HG02763 (cell line): ENCODE measurements around the gene CDK11B.
"Not testable (repeated sequence)": the region's sequence is repeated elsewhere in the genome, so short reads cannot be mapped to it uniquely, and the experiment has no call there.

Experiments used
- ATAC-seq: cut with Tn5 transposase; IDR thresholded peaks from one replicate; pipeline ENCODE4 v1.9.1; 2021; ENCODE audit warnings: mild to moderate bottlenecking, moderate library complexity; ENCODE audit not compliant: unreplicated experiment

CDK11B gene

DNA sequence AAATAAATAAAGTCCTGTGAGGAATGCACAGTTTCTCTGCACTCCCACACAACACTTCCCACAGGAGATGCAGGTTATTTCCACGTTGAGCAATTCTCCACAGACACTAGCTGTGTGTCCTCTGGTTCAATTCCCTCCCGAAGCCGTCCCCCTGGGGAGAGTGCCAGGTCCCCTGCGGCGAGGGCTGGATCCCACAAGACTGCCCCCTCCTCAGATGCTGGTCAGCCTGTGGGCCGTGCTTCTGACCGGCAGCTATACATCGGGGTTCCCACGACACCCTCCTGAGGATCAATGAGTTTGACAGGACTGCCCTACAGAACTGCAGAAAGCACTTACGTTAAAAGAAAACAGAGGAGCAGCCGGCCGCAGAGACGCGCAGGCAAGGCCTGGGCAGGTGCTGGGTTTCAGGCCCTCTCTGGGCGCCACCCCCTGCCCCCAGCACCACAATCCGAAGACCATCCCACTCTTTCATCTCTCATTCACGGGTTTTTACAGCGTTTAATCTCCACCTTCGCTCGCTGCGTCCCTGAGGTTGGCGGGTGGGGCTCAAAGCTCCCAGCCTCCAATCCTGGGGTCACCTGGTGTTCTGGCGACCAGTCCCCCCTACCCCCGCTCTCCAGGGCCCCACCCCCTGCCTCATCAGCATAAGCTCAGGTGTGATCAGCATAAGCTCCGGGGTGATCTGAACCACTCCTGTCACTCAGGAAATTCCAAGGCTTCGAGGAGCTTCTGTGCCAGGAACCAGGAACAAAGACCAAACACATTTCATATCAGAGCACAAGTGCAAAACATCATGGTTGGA lies 24.5 kb upstream of the CDK11B start:
- ATAC-seq: no peak

DNA sequence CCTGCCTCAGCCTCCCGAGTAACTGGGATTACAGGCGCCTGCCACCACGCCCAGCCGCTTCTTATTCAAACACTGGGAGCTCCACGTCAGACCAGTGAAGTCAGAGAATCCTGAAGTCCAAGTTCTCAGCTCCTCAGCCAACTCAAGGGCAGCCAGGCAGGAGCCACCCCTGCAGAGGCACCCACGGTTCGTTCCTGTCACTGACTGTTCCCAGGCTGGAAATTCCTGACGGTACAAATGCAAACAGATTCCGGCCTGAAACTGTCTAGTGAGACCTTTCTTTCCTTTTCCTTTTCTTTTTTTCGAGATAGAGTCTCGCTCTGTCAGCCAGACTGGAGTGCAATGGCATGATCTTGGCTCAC lies 22.1 kb upstream of the CDK11B start:
- ATAC-seq: no peak

DNA sequence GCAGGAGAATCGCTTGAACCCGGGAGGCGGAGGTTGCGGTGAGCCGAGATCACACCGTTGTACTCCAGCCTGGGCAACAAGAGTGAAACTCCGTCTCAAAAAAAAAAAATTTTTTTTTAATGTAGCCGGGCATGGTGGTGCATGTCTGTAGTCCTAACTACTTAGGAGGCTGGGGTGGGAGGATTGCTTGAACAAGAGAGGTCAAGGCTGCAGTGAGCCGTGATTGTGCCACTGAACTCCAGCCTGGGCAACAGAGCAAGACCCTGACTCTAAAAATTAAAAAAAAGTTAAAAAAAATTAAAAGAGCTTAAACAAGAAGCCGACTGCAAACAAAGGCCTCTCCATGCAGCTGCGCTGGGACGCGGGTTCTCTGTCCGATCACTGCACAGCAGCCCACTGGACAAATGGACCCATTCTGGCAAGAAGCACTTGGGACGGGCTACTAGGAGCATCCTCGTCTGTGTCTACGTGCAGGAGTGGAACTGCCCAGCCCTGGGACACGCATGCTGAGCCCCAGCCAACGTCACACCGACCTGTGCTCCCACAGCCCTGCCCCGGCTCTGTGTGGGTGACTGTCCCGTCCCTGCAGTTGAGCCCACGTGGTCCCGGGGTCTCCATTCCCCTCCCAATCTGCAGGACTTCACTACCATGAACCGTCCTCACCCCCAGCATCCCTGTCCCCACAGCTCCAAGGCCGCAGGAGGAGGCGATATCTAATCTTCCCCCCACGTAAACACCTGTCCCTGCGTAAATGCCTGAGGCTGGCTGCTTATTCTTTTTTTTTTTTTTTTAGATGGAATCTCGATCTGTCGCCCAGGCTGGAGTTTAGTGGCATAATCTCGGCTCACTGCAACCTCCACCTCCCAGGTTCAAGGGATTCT lies 21.5 kb upstream of the CDK11B start:
- no peak for ATAC-seq

DNA sequence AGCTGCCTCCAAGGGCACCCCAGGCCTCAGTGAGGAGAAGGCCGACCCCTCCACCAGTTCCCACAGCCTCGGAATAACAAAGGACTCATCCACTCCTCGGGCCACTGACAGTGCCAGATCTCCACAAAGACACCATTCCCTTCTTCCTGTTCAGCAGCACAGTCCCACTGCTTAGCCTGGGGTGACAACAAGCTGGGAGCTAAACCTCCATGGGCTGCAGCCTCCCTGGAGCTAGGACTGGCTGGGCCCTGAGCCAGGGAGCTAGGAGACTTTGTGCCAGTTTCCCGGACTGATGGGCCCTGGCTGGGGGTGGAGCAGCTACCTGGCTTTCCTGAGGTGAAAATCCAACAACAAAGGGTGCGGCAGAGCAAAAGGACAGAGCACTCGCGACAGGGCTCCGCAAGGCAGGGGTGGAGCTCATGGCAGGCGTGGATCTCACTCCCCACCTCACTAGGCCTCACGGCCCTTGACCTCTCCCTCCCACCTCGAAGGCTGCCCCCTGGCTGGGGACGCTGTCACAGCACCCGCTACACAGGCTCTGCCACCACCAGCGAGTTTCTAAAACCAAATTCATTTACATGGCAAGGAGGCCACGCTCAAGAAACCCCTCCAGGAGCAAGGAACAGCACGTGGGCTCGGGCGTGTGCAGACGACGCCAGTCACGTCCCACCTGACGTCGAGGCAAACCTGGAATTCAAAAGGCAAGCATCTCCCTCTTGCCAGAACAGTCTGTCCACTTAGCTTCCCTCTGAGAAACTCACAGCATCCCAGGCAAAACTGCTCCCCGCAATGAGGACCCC lies 20.0 kb upstream of the CDK11B start:
- ATAC-seq: no peak

DNA sequence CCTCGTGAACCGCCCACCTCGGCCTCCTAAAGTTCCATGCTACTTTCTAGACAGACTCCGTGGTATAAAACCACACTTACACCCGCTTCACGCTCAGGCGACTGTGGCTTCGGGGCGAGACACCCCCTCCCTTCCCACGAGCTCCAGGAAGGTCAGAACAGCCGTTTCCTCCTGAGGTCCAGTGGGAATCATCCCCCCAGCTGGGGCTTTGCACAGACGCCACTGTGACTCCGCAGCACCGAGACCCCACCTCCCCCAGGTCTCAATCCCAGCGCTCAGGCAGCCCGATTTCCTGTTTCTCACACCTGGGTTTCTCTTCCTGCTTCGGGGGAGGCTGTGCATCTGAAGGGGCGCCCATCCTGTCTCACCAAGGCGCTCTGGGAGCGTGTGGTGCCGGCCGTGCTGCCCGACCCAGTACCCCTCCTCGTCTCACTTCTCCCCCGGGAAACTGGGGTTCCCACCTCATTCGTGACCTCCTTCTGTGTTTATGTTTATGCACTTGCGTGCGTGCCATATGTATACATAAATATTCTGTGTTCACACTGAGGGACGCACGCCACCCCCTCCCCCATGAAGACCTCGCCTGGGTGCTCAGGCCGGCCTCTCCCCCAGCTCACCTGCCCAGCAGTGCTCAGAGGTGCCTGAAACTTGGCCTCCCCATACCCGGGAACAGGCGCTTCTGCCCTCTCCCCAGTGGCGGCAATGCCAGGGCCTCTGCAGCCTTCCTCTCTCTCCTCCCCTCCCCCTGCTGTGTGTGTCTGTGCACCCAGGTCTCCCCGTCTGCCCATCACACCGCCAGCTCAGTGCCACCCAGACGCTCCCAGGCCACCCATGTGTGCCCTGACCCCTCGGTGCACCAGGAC lies 19.1 kb upstream of the CDK11B start:
- ATAC-seq: peak; percentile 57

DNA sequence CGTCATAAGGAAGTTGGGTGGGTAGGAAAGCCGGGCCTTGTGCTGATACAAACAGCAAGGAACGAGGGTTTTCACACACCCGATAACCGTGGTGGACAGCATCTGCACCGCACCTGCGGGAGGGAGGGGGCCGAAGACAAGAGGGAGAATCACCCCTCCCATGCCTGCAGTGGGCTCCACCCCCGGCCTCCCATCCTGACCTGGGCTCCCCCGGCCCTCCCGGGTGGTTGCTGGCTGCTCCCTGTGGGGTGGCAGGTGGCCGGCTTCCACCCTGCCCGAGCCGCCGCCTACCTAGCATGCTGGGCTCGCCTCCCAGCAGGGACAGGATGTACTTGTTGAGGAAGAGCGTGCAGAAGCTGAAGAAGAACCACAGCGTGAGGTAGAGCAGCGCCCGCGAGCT lies 17.3 kb upstream of the CDK11B start:
- not testable (repeated sequence) for ATAC-seq

DNA sequence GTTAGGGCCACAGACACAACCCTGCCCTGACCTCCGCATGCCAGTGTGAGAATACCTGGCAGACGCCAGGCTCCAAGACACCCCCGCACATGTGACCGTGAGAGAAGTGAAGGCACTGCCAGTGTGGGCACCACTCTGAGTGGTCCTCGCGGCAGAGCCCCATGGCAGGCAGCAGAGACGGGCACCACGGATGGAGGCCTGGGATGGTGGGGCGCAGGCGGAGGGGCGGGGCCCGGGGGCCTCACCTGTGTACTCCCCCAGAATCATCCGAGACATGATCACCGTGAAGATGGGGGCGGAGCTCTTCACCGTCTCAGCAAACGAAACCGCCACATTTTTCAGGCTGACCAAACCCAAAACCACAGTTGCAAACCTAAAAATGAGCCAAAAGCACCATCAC lies 16.4 kb upstream of the CDK11B start:
- not testable (repeated sequence) for ATAC-seq

DNA sequence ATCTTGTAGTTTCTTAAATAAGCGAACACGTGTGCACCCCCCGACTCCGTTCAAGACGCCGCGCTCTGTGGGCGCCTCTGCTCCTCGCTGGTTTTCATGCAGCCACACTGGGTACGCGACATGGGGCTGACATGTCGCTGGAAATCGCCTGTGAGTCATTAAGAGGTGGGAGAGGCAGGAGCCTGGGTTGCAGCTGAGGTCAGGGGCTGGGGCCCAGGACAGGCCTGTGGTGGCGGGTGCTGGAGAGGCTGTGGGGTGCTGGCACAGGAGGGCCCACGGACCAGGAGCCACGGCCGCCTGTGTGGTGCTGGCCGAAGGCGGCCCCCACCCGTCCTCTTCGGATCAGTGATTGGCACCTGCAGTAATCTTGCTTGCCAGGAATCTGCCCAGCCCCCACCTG lies 16.0 kb upstream of the CDK11B start:
- ATAC-seq: not testable (repeated sequence)

DNA sequence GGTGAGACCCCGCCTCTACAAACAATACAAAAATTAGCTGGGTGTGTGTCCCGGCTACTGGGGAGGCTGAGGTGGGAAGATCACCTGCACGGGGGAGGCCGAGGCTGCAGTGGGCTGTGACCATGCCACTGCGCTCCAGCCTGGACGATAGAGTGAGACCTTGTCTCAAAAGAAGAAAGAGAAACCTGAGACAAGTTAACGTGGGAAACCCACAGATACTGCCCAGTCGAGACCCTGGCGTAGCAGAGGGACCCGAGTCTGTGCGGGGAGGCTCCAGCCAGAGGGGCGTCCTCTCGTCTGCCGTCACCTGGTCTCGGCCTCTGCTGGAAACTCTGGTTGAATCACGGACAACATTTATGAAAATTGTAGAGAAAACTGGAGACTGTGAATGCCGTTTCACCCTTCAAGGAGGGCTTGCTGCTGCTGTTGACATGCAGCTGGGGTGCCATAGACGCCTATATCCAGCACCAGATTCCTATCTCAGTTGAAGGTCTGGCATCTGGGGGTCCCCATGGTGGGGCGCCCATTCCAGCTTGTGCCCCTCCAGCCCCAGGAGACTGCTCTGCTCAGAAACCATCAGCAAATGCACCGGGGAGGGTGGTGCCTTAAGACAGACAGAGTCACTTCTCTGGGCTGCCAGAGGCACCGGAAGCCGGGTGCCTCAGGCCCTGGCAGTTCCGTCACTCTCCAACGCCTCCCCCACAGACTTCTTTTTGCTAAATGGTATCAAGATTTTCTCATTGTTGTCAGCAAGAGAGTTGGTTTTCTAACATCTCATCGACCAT lies 13.6 kb upstream of the CDK11B start:
- ATAC-seq: no peak

DNA sequence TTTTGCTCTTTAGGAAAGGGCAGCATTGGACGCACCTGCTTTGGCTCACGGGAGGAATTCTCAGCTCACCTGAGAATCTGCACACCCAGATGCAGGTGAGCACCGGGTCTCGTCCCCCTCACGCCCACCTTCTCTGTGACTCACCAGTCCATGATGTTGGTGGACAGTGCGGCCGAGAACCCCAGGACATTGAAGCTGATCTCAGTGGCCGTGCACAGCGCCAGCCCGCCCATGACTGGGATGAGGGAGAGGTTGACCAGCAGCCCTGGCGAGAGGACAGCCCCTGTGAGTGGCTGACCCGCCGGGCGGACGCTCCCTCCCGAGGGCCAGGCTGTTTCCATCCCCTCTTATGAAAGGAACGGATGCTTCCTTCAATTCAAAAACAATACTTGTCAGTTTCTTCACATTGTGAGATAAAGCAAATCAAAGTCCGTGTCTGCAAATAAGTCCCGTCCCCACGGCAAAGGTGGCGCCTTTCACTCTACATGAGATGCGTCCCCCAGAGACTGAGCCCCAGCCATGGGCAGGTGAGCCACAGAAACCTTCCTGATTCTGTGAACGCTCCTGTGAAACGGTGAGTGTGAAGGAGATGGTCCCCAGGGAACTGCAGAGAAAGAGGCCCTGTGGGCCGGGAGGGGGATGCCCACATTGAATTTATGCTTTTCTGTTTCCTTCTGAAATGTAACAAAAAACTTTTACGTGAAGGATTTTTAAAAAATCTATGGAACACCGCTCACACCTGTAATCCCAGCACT lies 12.7 kb upstream of the CDK11B start:
- ATAC-seq: no peak

DNA sequence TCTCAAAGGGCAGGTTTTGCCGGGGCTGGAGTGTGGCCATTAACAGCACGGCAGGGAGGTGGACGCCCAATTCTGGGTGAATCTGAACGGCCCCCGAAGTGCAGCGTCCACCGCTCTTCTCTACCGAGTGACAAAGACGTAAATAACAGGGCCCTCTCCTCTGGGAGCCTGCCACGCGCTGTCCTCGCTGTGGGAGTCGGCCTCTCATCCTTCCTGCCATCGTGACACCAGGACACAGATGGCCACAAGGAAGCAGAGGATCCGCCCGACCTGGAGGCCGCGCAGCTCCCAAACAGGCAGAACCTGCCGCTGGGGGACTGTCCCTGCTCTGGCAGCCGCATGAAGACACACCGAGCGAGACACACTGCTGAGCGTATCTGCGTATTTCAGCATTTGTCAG lies 12.1 kb upstream of the CDK11B start:
- no peak for ATAC-seq

DNA sequence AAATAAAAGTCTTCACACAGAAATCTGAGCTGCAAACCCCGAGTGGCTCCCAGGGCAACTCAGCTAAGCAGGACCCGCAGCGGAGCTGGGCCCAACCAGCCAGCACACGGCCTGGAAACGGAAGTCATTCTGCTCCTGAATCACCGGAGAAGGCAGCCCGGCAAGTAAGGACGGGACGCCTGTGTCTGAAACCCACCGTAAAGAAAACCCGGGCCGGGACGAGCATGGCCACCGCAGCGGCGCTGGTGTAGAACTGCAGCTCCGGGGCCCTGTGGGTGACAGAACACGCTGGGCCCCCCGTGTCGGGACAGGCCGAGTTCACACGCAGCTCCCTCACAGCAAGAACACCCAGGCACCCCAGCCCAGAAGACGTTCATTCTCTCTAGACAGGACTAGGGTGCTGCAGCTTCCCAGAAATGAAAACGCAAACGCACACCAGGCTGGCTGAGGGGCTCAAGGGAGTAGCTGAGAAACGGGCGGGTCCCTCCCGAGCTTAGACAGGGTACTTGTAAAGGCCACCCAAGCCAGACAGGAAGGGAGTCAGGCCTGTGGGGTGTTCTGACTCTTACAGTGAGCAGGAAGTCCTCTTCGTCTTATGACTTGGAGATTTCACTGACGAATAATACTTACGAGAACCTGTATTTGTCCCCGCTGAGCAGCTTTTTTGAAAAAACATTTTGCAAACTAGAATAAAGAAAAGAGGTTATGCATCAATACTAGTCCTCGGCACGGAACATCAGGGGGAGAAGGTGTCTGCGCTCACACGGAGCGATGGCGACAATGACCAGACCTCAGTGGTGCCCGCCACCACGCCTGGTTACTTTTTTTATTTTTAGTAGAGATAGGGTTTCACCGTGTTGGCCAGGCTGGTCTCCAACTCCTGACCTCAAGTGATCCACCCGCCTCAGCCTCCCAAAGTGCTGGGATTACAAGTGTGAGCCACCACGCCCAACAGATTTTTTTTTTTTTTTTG lies 10.9 kb upstream of the CDK11B start:
- no peak for ATAC-seq

DNA sequence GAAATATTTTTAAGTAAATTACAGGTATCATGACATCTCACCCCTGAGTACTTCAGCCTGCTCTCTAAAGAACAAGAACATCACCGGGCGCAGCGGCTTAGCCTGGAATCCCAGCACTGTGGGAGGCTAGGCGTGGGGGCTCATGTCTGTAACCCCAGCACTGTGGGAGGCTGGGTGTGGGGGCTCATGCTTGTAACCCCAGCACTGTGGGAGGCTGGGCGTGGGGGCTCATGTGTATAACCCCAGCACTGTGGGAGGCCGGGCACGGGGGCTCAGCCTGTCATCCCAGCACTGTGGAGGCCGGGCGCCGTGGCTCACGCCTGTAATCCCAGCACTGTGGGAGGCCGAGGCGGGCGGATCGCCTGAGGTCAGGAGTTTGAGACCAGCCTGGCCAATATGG lies 7.7 kb upstream of the CDK11B start:
- ATAC-seq: no peak

DNA sequence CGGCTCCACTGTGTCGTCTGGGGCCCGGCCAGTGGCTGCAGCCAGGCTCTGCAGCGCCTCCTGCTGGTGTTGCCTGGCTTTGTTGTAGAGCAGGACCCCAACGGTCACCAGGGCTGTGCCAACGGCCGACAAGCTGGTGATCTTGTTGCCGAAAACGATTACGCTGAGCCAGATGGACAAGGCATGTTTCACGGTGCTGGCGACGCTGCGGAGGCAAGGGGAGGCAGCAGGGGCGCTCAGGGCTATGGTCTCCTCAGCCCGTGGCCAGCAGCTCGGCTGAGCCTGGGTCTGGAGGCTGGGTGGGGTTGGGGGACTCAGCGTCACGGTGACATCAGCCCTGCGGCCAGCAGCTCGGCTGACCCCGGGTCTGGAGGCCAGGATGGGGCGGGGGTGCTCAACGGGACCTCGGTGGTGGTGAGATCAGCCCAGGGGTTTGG lies 7.0 kb upstream of the CDK11B start:
- no peak for ATAC-seq

DNA sequence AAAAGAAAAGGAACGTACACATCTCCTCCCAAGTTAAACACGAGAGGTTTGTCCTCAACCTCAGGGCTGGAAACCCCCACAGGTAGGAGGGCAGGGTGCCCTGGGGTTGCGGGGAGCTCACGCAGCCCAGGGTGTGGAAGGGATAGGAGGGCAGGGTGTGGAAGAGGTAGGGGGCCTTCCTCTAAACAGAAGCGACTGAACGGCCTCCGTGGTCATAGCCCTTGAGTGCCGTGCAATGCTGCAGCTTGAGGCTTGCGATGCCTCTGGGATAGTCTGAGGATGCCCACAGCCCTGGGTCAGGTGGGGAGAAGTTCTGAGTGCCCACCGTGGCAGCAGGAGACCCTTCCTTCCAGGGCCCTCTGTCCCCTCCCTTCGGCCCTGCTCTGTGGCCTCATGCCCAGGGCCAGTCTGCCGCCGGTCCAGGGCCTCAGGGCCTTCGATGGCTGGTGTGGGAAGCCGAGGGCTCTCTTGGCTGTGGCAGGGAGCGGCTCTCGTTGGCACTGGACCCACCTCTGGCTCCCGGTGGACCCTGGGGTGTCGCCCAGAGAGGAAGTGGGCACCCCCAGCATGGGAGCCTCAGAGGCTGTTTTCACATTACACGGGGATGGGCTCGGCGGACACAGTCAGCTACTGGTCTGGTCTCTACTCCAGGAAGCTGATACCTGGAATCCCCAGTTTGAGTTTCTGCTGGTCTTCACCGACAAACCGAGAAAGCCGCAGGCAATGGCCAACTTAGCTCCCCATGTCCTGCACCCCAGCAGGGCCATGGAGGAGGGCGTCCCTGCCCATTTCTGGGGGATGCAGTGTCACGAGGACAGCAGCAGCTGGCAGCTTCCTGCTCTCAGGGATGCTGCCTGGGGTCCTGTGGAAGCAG lies 6.4 kb upstream of the CDK11B start:
- no peak for ATAC-seq

DNA sequence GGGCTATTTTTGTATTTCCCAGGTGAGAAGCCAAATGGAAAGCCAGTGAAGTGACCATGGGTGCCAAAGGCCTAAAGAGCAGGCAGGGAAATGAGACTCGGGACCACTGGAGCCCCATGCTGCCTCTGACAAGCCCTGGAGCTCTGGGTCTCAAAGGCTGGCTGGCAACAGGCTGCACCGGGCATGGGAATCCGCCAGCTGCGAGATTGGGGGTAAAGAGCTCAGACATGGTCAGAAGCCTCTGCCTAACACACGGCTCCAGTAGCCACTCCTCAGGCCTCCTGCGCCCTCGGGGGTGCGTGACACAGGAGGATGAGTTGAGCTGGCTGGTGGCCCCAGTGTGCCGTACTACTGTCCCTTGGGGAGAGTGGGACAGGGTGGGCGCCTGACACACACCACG lies 5.5 kb upstream of the CDK11B start:
- not testable (repeated sequence) for ATAC-seq
